ENCODE measurements around the gene NMU. TPM values are rescaled to one million over a fixed set of nuclear protein-coding genes. Genes with fewer than 3 reads are reported as not detected.
"Not testable (repeated sequence)": the region's sequence is repeated elsewhere in the genome, so short reads cannot be mapped to it uniquely, and the experiment has no call there.

Gene NMU
- total RNA-seq, 2 experiments from 2014 or later, result not detected

GRCh38 chr4:55661398-55662056 is 25.4 kb upstream of the NMU start:
- no peak for DNase-seq
- POLR2A ChIA-PET, result no interaction called here
- ATAC-seq, result no peak
- Mint-ChIP-seq H3K4me1 (ENCODE audit: low read depth) (no peaks in the 10 kb centered on the region), H3K4me3 (no peak overlapping the region), H3K27me3 (ENCODE audit: low read depth) (peaks cover 4% of the 10 kb centered on the region), H3K27ac (no peak overlapping the region), H3K36me3 (ENCODE audit: low read depth) (no peaks in the 10 kb centered on the region), H3K9me3 (ENCODE audit: insufficient read depth) (no peaks in the 10 kb centered on the region)
- CTCF ChIA-PET, result no interaction called here

GRCh38 chr4:55658657-55659056 is 22.6 kb upstream of the NMU start:
- no peaks in the 10 kb centered on the region for H3K4me1 Mint-ChIP-seq (ENCODE audit: low read depth)
- DNase-seq, result no peak
- CTCF ChIA-PET, result no interaction called here
- no peak overlapping the region for H3K4me3 Mint-ChIP-seq
- no peaks in the 10 kb centered on the region for H3K27me3 Mint-ChIP-seq (ENCODE audit: low read depth)
- H3K36me3 Mint-ChIP-seq (ENCODE audit: low read depth), result no peaks in the 10 kb centered on the region
- POLR2A ChIA-PET, result no interaction called here
- no peaks in the 10 kb centered on the region for H3K9me3 Mint-ChIP-seq (ENCODE audit: insufficient read depth)
- ATAC-seq, result no peak
- H3K27ac Mint-ChIP-seq, result no peak overlapping the region

GRCh38 chr4:55654131-55654530 is 18.0 kb upstream of the NMU start:
- H3K4me3 Mint-ChIP-seq, result no peak overlapping the region
- ChIA-PET POLR2A (no interaction called here), CTCF (no interaction called here)

GRCh38 chr4:55650483-55650882 is 14.4 kb upstream of the NMU start:
- H3K27ac Mint-ChIP-seq, result no peak overlapping the region
- ATAC-seq (no peak), DNase-seq (no peak)
- no peak overlapping the region for H3K4me3 Mint-ChIP-seq
- ChIA-PET POLR2A (no interaction called here), CTCF (no interaction called here)
- no peaks in the 10 kb centered on the region for H3K27me3 Mint-ChIP-seq (ENCODE audit: low read depth)
- H3K4me1 Mint-ChIP-seq (ENCODE audit: low read depth), result no peaks in the 10 kb centered on the region
- H3K9me3 Mint-ChIP-seq (ENCODE audit: insufficient read depth), result no peaks in the 10 kb centered on the region
- H3K36me3 Mint-ChIP-seq (ENCODE audit: low read depth), result no peaks in the 10 kb centered on the region

More at GRCh38 chr4:55654131-55654530, 18.0 kb upstream of the NMU start:
- no peak overlapping the region for H3K27ac Mint-ChIP-seq
- ATAC-seq, result no peak
- H3K27me3 Mint-ChIP-seq (ENCODE audit: low read depth), result no peaks in the 10 kb centered on the region
- DNase-seq, result no peak
- H3K9me3 Mint-ChIP-seq (ENCODE audit: insufficient read depth), result no peaks in the 10 kb centered on the region
- no peaks in the 10 kb centered on the region for H3K4me1 Mint-ChIP-seq (ENCODE audit: low read depth)
- no peaks in the 10 kb centered on the region for H3K36me3 Mint-ChIP-seq (ENCODE audit: low read depth)

GRCh38 chr4:55637272-55637820 is 1.2 kb upstream of the NMU start:
- Mint-ChIP-seq H3K9me3 (ENCODE audit: insufficient read depth) (no peaks in the 10 kb centered on the region), H3K4me1 (ENCODE audit: low read depth) (peaks cover 12% of the 10 kb centered on the region), H3K27ac (no peak overlapping the region), H3K36me3 (ENCODE audit: low read depth) (no peaks in the 10 kb centered on the region), H3K27me3 (ENCODE audit: low read depth) (peaks cover 54% of the 10 kb centered on the region), H3K4me3 (no peak overlapping the region)
- ChIA-PET POLR2A (no interaction called here), CTCF (no interaction called here)
- DNase-seq, result no peak
- no peak for ATAC-seq

- no peak for ATAC-seq
- Mint-ChIP-seq H3K36me3 (ENCODE audit: low read depth) (no peaks in the 10 kb centered on the region), H3K4me1 (ENCODE audit: low read depth) (peaks cover 12% of the 10 kb centered on the region), H3K4me3 (peak overlapping the region; percentile 19), H3K9me3 (ENCODE audit: insufficient read depth) (no peaks in the 10 kb centered on the region), H3K27ac (no peak overlapping the region), H3K27me3 (ENCODE audit: low read depth) (peaks cover 58% of the 10 kb centered on the region)
- DNase-seq, result no peak
- ChIA-PET CTCF (no interaction called here), POLR2A (no interaction called here)
These were observed 530 bp upstream of the NMU start for GRCh38 chr4:55636656-55636999.

- no peak overlapping the region for H3K27ac Mint-ChIP-seq
- H3K27me3 Mint-ChIP-seq (ENCODE audit: low read depth), result peaks cover 66% of the 10 kb centered on the region
- H3K4me3 Mint-ChIP-seq, result peak overlapping the region; percentile 64
- peaks cover 12% of the 10 kb centered on the region for H3K4me1 Mint-ChIP-seq (ENCODE audit: low read depth)
- POLR2A ChIA-PET, result no interaction called here
- no peak for DNase-seq
- CTCF ChIA-PET, result interaction anchor here (0.9 to 1.9 kb wide), 2 partner anchors 231 to 290 kb away, joined by 3 to 5 read pairs; partner anchors contain the start of gene SRD5A3
- no peaks in the 10 kb centered on the region for H3K9me3 Mint-ChIP-seq (ENCODE audit: insufficient read depth)
- ATAC-seq, result no peak
- H3K36me3 Mint-ChIP-seq (ENCODE audit: low read depth), result no peaks in the 10 kb centered on the region
These were observed 816 bp downstream of the NMU start for GRCh38 chr4:55635282-55635681.

GRCh38 chr4:55634417-55635128 is 1.5 kb downstream of the NMU start:
- no peak for ATAC-seq

GRCh38 chr4:55633903-55634302 is 2.2 kb downstream of the NMU start:
- POLR2A ChIA-PET, result no interaction called here
- CTCF ChIA-PET, result no interaction called here
- ATAC-seq, result no peak

More at GRCh38 chr4:55634417-55635128, 1.5 kb downstream of the NMU start:
- no peak overlapping the region for H3K27ac Mint-ChIP-seq
- H3K27me3 Mint-ChIP-seq (ENCODE audit: low read depth), result peaks cover 65% of the 10 kb centered on the region
- H3K4me3 Mint-ChIP-seq, result no peak overlapping the region
- ChIA-PET POLR2A (no interaction called here), CTCF (interaction anchor here (0.9 to 1.9 kb wide), 2 partner anchors 232 to 289 kb away, joined by 3 to 5 read pairs; partner anchors contain the start of gene SRD5A3)
- no peaks in the 10 kb centered on the region for H3K36me3 Mint-ChIP-seq (ENCODE audit: low read depth)
- no peaks in the 10 kb centered on the region for H3K9me3 Mint-ChIP-seq (ENCODE audit: insufficient read depth)
- DNase-seq, result no peak
- H3K4me1 Mint-ChIP-seq (ENCODE audit: low read depth), result peaks cover 12% of the 10 kb centered on the region

GRCh38 chr4:55625835-55626234 is 10.3 kb downstream of the NMU start:
- no peaks in the 10 kb centered on the region for H3K9me3 Mint-ChIP-seq (ENCODE audit: insufficient read depth)
- no peaks in the 10 kb centered on the region for H3K4me1 Mint-ChIP-seq (ENCODE audit: low read depth)
- no peak overlapping the region for H3K27ac Mint-ChIP-seq
- CTCF ChIA-PET, result no interaction called here
- peaks cover 6% of the 10 kb centered on the region for H3K27me3 Mint-ChIP-seq (ENCODE audit: low read depth)
- POLR2A ChIA-PET, result no interaction called here
- no peak for DNase-seq
- no peaks in the 10 kb centered on the region for H3K36me3 Mint-ChIP-seq (ENCODE audit: low read depth)
- H3K4me3 Mint-ChIP-seq, result no peak overlapping the region
- no peak for ATAC-seq

More at GRCh38 chr4:55633903-55634302, 2.2 kb downstream of the NMU start:
- Mint-ChIP-seq H3K4me3 (no peak overlapping the region), H3K27me3 (ENCODE audit: low read depth) (peaks cover 62% of the 10 kb centered on the region), H3K9me3 (ENCODE audit: insufficient read depth) (no peaks in the 10 kb centered on the region), H3K36me3 (ENCODE audit: low read depth) (no peaks in the 10 kb centered on the region), H3K27ac (no peak overlapping the region), H3K4me1 (ENCODE audit: low read depth) (peaks cover 12% of the 10 kb centered on the region)
- no peak for DNase-seq

GRCh38 chr4:55624063-55624462 is 12.0 kb downstream of the NMU start:
- H3K27me3 Mint-ChIP-seq (ENCODE audit: low read depth); H3K9me3 Mint-ChIP-seq (ENCODE audit: insufficient read depth); CTCF ChIA-PET; H3K4me1 Mint-ChIP-seq (ENCODE audit: low read depth); POLR2A ChIA-PET; DNase-seq; ATAC-seq; H3K27ac Mint-ChIP-seq; H3K36me3 Mint-ChIP-seq (ENCODE audit: low read depth); H3K4me3 Mint-ChIP-seq: not testable (repeated sequence)

- Mint-ChIP-seq H3K9me3 (ENCODE audit: insufficient read depth) (no peaks in the 10 kb centered on the region), H3K4me3 (no peak overlapping the region), H3K27me3 (ENCODE audit: low read depth) (no peaks in the 10 kb centered on the region), H3K27ac (no peak overlapping the region), H3K36me3 (ENCODE audit: low read depth) (no peaks in the 10 kb centered on the region), H3K4me1 (ENCODE audit: low read depth) (peaks cover 5% of the 10 kb centered on the region)
- ChIA-PET CTCF (no interaction called here), POLR2A (no interaction called here)
- DNase-seq (no peak), ATAC-seq (no peak)
These were observed 17.5 kb downstream of the NMU start for GRCh38 chr4:55618546-55619143.

Data from activated CD8-positive, alpha-beta T cell treated with anti-CD3 and anti-CD28 coated beads, Interleukin-2, amount 10 ng/mL, durations not matched to agents 7 days and 5 days (primary cell).